ENCODE results near the gene RHBDL2. TPM values are rescaled to one million over a fixed set of nuclear protein-coding genes. Genes with fewer than 3 reads are reported as not detected.

The RHBDL2 gene
- total and polyA plus RNA-seq, 9 of the 15 experiments (the other 6 are each of a cell fraction or from before 2014, with no cell fraction given), result not detected

DNA sequence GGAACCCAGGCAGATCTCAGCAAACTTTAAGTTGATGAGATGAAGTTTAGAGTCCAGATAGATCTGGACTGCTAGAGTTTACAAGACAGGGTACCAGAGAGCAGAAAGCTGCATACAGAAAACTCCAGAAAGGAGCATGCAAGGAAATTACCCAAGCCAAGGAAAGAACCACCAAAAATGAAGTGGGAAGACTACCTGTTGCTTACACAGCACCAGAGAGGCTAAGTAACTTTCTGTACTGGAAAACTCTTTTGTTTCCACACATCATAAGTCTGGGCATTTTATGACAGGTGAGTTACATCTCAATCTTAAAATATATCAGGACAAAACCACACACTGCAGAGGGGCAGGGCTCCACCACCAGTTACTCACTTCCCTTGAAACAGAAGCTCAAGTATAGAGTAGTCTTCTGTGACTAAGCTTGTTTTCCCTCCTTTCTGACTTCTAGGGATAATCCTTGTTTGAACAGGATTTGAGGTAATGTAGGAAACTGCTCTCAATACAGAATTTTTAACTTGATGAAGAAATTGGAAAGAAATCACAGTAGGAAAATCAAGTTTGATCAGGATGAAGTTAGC is 42.9 kb downstream of the RHBDL2 start:
- in situ Hi-C loops (cut with MboI), result no loop called here
- H3K4me2 ChIP-seq (ENCODE audit: insufficient read depth, low read length), result no peak overlapping the region
- BruUV-seq (replicated peaks), result no TSS peak
- H4K20me1 ChIP-seq (replicated peaks; ENCODE audit: control insufficient read depth, insufficient read depth, low read length), result no peaks in the 10 kb centered on the region
- H3K4me1 ChIP-seq (replicated peaks in 1 of 2; ENCODE audit: control insufficient read depth in 2 of 2, insufficient read depth in 2 of 2, low read length in 2 of 2), result no peaks in the 10 kb centered on the region
- no peaks in the 10 kb centered on the region for H3K27me3 ChIP-seq (ENCODE audit: control insufficient read depth in 2 of 2, insufficient read depth in 2 of 2, low read length in 2 of 2)
- no peaks in the 10 kb centered on the region for H3K36me3 ChIP-seq (ENCODE audit: control insufficient read depth, insufficient read depth, low read length)
- ATAC-seq (no peak; the same call in 1 of the 3 replicates), FAIRE-seq (no peak), DNase-seq (ENCODE audit: extremely low read depth in 1 of 4, low spot score in 3 of 4) (no peak)
- no peak for TF ChIP-seq CHD4 (IDR thresholded peaks at IDR 0.05; ENCODE audit: insufficient read depth, insufficient replicate concordance, low read depth, low read length, poor library complexity, severe bottlenecking)
- no peak for TF ChIP-seq STAG1 (CRISPR knock-in tag; IDR thresholded peaks at IDR 0.05; ENCODE audit: borderline replicate concordance)
- TF ChIP-seq TAF1 (IDR thresholded peaks at IDR 0.05; ENCODE audit: control insufficient read depth, extremely low read depth, insufficient read depth, low read length, severe bottlenecking), result no peak
- no peak for TF ChIP-seq ZNF311 (CRISPR knock-in tag; IDR thresholded peaks at IDR 0.05)
- no peak for TF ChIP-seq NFRKB (IDR thresholded peaks at IDR 0.05; ENCODE audit: low read depth)
- TF ChIP-seq HSF4 (CRISPR knock-in tag; IDR thresholded peaks at IDR 0.05; ENCODE audit: borderline replicate concordance), result no peak
- TF ChIP-seq HDAC6 (IDR thresholded peaks at IDR 0.05; ENCODE audit: low read depth, low read length), result no peak
- TF ChIP-seq ZNF766 (CRISPR knock-in tag; conservative IDR thresholded peaks at IDR 0.05), result no peak
- no peak for TF ChIP-seq PRMT5 (CRISPR knock-in tag; IDR thresholded peaks at IDR 0.05)
- no peak for TF ChIP-seq HNRNPL (IDR thresholded peaks at IDR 0.05; ENCODE audit: low read depth, low read length)
- TF ChIP-seq, protein P1, sequence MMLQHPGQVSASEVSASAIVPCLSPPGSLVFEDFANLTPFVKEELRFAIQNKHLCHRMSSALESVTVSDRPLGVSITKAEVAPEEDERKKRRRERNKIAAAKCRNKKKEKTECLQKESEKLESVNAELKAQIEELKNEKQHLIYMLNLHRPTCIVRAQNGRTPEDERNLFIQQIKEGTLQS (IDR thresholded peaks at IDR 0.05), result no peak
- TF ChIP-seq, protein P1 (CRISPR knock-in tag; conservative IDR thresholded peaks at IDR 0.05), result no peak
- TF ChIP-seq ARID4B (CRISPR knock-in tag; IDR thresholded peaks at IDR 0.05), result no peak
- TF ChIP-seq ZNF764 (CRISPR knock-in tag; IDR thresholded peaks at IDR 0.05; ENCODE audit: low read depth), result no peak
- TF ChIP-seq CBX3 (IDR thresholded peaks at IDR 0.05; ENCODE audit: borderline replicate concordance in 1 of 2, low read length in 2 of 2), result no peak
- ChIA-PET CTCF (ENCODE audit: low intra/inter-chr PET ratio) (no interaction called here), POLR2A (interaction anchor here (1.0 kb wide), 1 partner anchor 20 kb away, joined by 3 read pairs; no protein-coding TSS in a partner anchor)
- H3K79me2 ChIP-seq (ENCODE audit: control insufficient read depth, insufficient read depth, low read length), result no peaks in the 10 kb centered on the region
- intact Hi-C loops (cut with micrococcal nuclease), result no loop called here
- H3K9me1 ChIP-seq (ENCODE audit: control insufficient read depth, insufficient read depth, low read length), result no peaks in the 10 kb centered on the region
- no peak overlapping the region for H3K4me3 ChIP-seq
- no peak overlapping the region for H3K27ac ChIP-seq (ENCODE audit: extremely low read depth, low read depth, low read length)
- H2AFZ ChIP-seq (ENCODE audit: low read depth, low read length), result no peak overlapping the region
- H3K9ac ChIP-seq (ENCODE audit: insufficient read depth in 1 of 2, low read depth in 2 of 2, low read length in 2 of 2), result no peak overlapping the region
- H3K9me3 ChIP-seq (replicated peaks; ENCODE audit: control insufficient read depth, insufficient read depth, low read depth, low read length), result no peaks in the 10 kb centered on the region

All from K562 (cell line).